K562 (cell line): ENCODE measurements around the gene PTH2. TPM values are rescaled to one million over a fixed set of nuclear protein-coding genes. Genes with fewer than 3 reads are reported as not detected.

Experiments used
- CEBPZ ChIP-seq: fragments of 150-350 bp; IDR thresholded peaks from 2 replicates; pipeline ENCODE4 v1.6.1; 2014; ENCODE audit warnings: low read depth, mild to moderate bottlenecking, low read length, borderline replicate concordance
- CREM ChIP-seq: IDR thresholded peaks from 2 replicates; pipeline ENCODE4 v1.6.1; 2014; ENCODE audit warnings: antibody characterized with exemption, low read depth
- HDAC1 ChIP-seq, 2 experiments: fragments of 450-650 bp; IDR thresholded peaks; 2 replicates each; pipeline ENCODE4 v1.6.1; 2016 to 2017; ENCODE audit warnings: inconsistent platforms in 1 of 2, mild to moderate bottlenecking in 1 of 2, moderate library complexity in 1 of 2
- HOMEZ ChIP-seq: fragments of 250-450 bp; sonication (Bioruptor Pico); IDR thresholded peaks from 2 replicates; pipeline ENCODE4 v1.4.0; 2020; ENCODE audit warnings: mild to moderate bottlenecking, moderate library complexity
- L3MBTL2 ChIP-seq: fragments of 450-650 bp; IDR thresholded peaks from 2 replicates; pipeline ENCODE4 v1.6.1; 2016; ENCODE audit warnings: mild to moderate bottlenecking, moderate library complexity
- LARP7 ChIP-seq: fragments of 450-650 bp; IDR thresholded peaks from 2 replicates; pipeline ENCODE4 v1.6.1; 2016
- MAFK ChIP-seq: IDR thresholded peaks from 2 replicates; pipeline ENCODE4 v1.6.1; 2011; ENCODE audit warnings: low read length, improper control_type of control experiment
- MAX ChIP-seq: sonication (generic); formaldehyde crosslinking; IDR thresholded peaks from 2 replicates; pipeline ENCODE4 v1.9.0; 2022; ENCODE audit warnings: mild to moderate bottlenecking, missing genetic modification reagents
- MTA3 ChIP-seq: fragments of 450-650 bp; formaldehyde crosslinking; IDR thresholded peaks from 2 replicates; pipeline ENCODE4 v1.6.1; 2017; ENCODE audit warnings: mild to moderate bottlenecking, borderline replicate concordance
- NR2C2 ChIP-seq, 2 experiments: fragments of 200-800 bp in 1 of 2; sonication (Bioruptor generic) in 1 of 2; sonication (generic) in 1 of 2; formaldehyde crosslinking in 1 of 2; IDR thresholded peaks; 2 replicates each; pipeline versions ENCODE4 v1.6.1 to v1.8.0; 2016 to 2022; ENCODE audit warnings: mild to moderate bottlenecking in 1 of 2, missing compliant biosample characterization in 1 of 2, missing genetic modification characterization in 1 of 2, missing genetic modification reagents in 1 of 2
- RAD51 ChIP-seq: fragments of 450-650 bp; IDR thresholded peaks from 2 replicates; pipeline ENCODE4 v1.7.1; 2016; ENCODE audit warnings: low read depth, mild to moderate bottlenecking, borderline replicate concordance
- SMAD4 ChIP-seq: fragments of 250-450 bp; sonication (Bioruptor Pico); conservative IDR thresholded peaks from 2 replicates; pipeline ENCODE4 v1.8.0; 2021; ENCODE audit warnings: inconsistent platforms, mild to moderate bottlenecking, moderate library complexity
- SNAPC5 ChIP-seq: fragments of 250-450 bp; sonication (Bioruptor Pico); IDR thresholded peaks from 2 replicates; pipeline ENCODE4 v1.8.0; 2021; ENCODE audit warnings: moderate library complexity, mild to moderate bottlenecking, inconsistent platforms
- USF1 ChIP-seq: sonication (generic); formaldehyde crosslinking; IDR thresholded peaks from 2 replicates; pipeline ENCODE4 v1.9.0; 2022; ENCODE audit warnings: mild to moderate bottlenecking, missing genetic modification reagents
- VEZF1 ChIP-seq: fragments of 200-800 bp; sonication (Bioruptor generic); IDR thresholded peaks from 2 replicates; pipeline ENCODE4 v1.6.1; 2017; ENCODE audit warnings: missing genetic modification characterization, missing compliant biosample characterization
- ZNF644 ChIP-seq: fragments of 200-800 bp; sonication (Bioruptor generic); IDR thresholded peaks from 2 replicates; pipeline ENCODE4 v1.6.1; 2016; ENCODE audit warnings: low read depth, missing genetic modification characterization, missing compliant biosample characterization
- polyA plus RNA-seq, 8 experiments: library from polyadenylated mRNA; depleted of rRNA in 4 of 8; stranded (reverse) in 5 of 8; unstranded in 3 of 8; fragments of >200 nt; fragmentation: Nextera tagmentation in 2 of 8; fragmentation: Illumina TruSeq in 1 of 8; extraction: Ambion mirVana in 2 of 8; extraction: Trizol in 1 of 8; gene quantifications; 2 replicates each; pipeline versions ENCODE4 v1.2.1 to v1.2.3, GENCODE V29; 2011 to 2014; ENCODE audit warnings: inconsistent platforms in 1 of 8, missing spikeins in 1 of 8
- total RNA-seq, 7 experiments: library from RNA; depleted of rRNA in 6 of 7; stranded (reverse); fragments of >200 nt in 6 of 7; fragmentation: Illumina TruSeq in 2 of 7; extraction: Trizol in 2 of 7; gene quantifications; 2 replicates each; pipeline versions ENCODE4 v1.2.1 to v1.2.3, GENCODE V29; 2011 to 2021; ENCODE audit warnings: low replicate concordance in 1 of 7

The PTH2 gene
- total and polyA plus RNA-seq, 9 of the 15 experiments (the other 6 are each of a cell fraction or from before 2014, with no cell fraction given) = 1.3 TPM; not detected in 8

GRCh38 chr19:49427855-49428546, 4.8 kb upstream of the PTH2 start (continued):
- TF ChIP-seq NR2C2 (CRISPR knock-in tag; IDR thresholded peaks at IDR 0.05) (0 out of 2 replicates have a peak, but pooled peaks have one; percentile 24), NR2C2 (tag; IDR thresholded peaks at IDR 0.05) (no peak), MTA3 (0 out of 2 replicates have a peak, but pooled peaks have one; percentile 38), SMAD4 (CRISPR knock-in tag) (peak; percentile 36), VEZF1 (CRISPR knock-in tag) (peak; percentile 43), CEBPZ (no peak), SNAPC5 (no peak), MAX (CRISPR knock-in tag) (peak; percentile 95), L3MBTL2 (peak; percentile 93), RAD51 (peak; percentile 50; the same call in 1 of the 2 replicates), CREM (no peak), HOMEZ (CRISPR knock-in tag) (no peak), ZNF644 (tag) (no peak), HDAC1 (IDR thresholded peaks at IDR 0.05) (peak in 1 of 2 experiments; percentile 23; a peak in 1 of 4 replicates), LARP7 (no peak), USF1 (CRISPR knock-in tag) (peak; percentile 78), MAFK (no peak)
